HepG2 (cell line): Measurements from ENCODE around the gene WNT3. TPM values are rescaled to one million over a fixed set of nuclear protein-coding genes. Genes with fewer than 3 reads are reported as not detected.

Experiments
- BHLHE40 ChIP-seq: IDR thresholded peaks from 2 replicates; pipeline ENCODE4 v1.6.1; 2011; ENCODE audit warnings: low read length, improper control_type of control experiment
- BORCS8-MEF2B ChIP-seq: sonication (generic); formaldehyde crosslinking; IDR thresholded peaks from 2 replicates; pipeline ENCODE4 v1.8.0; 2022; ENCODE audit warnings: mild to moderate bottlenecking, missing genetic modification reagents
- CEBPB ChIP-seq: IDR thresholded peaks from 2 replicates; pipeline ENCODE4 v1.6.1; 2011; ENCODE audit warnings: low read depth, low read length, improper control_type of control experiment, borderline replicate concordance
- CENPT ChIP-seq: sonication (generic); formaldehyde crosslinking; IDR thresholded peaks from 2 replicates; pipeline ENCODE4 v1.8.0; 2022; ENCODE audit warnings: low read depth, mild to moderate bottlenecking, moderate library complexity, missing genetic modification reagents
- GTF3A ChIP-seq: sonication (generic); formaldehyde crosslinking; conservative IDR thresholded peaks from 2 replicates; pipeline ENCODE4 v1.4.0; 2020; ENCODE audit warnings: mild to moderate bottlenecking, missing genetic modification reagents
- HDAC1 ChIP-seq: sonication (generic); formaldehyde crosslinking; IDR thresholded peaks from 2 replicates; pipeline ENCODE4 v1.5.1; 2020; ENCODE audit warnings: mild to moderate bottlenecking, missing genetic modification reagents
- IKZF1 ChIP-seq: fragments of 450-650 bp; IDR thresholded peaks from 2 replicates; pipeline ENCODE4 v1.7.1; 2016
- PTBP1 ChIP-seq: fragments of 200-400 bp; formaldehyde crosslinking; IDR thresholded peaks from 2 replicates; pipeline ENCODE4 v1.6.1; 2018; ENCODE audit warnings: low read length, low read depth; ENCODE audit not compliant: poor library complexity, severe bottlenecking
- SIN3A ChIP-seq: IDR thresholded peaks from 2 replicates; pipeline ENCODE4 v1.6.1; 2011; ENCODE audit warnings: low read depth, mild to moderate bottlenecking, control low read depth, low read length, borderline replicate concordance
- ZNF224 ChIP-seq: sonication (generic); formaldehyde crosslinking; IDR thresholded peaks from 2 replicates; pipeline ENCODE4 v1.5.0; 2020; ENCODE audit warnings: mild to moderate bottlenecking, missing genetic modification reagents
- ZNF543 ChIP-seq: sonication (generic); formaldehyde crosslinking; IDR thresholded peaks from 2 replicates; pipeline ENCODE4 v1.4.0; 2020; ENCODE audit warnings: mild to moderate bottlenecking, missing genetic modification reagents
- ZNF570 ChIP-seq: sonication (generic); formaldehyde crosslinking; IDR thresholded peaks from 2 replicates; pipeline ENCODE4 v1.4.0; 2020; ENCODE audit warnings: mild to moderate bottlenecking, missing genetic modification reagents, borderline replicate concordance
- ZNF768 ChIP-seq: sonication (generic); formaldehyde crosslinking; IDR thresholded peaks from 2 replicates; pipeline ENCODE4 v1.4.0; 2020; ENCODE audit warnings: missing genetic modification reagents
- polyA plus RNA-seq, 8 experiments: library from polyadenylated mRNA; depleted of rRNA in 3 of 8; stranded (reverse) in 7 of 8; unstranded in 1 of 8; fragments of >200 nt; fragmentation: Illumina TruSeq in 4 of 8; extraction: Trizol in 4 of 8; gene quantifications; 2 replicates each; pipeline versions ENCODE4 v1.2.1 to v1.2.3, GENCODE V29; 2011 to 2016; ENCODE audit warnings: low read depth in 4 of 8, missing spikeins in 1 of 8, mixed read lengths in 1 of 8; ENCODE audit not compliant: insufficient read depth in 1 of 8
- total RNA-seq, 5 experiments: library from RNA; depleted of rRNA; stranded (reverse); fragments of >200 nt; fragmentation: Illumina TruSeq; extraction: Trizol; gene quantifications; 2 replicates each; pipeline ENCODE4 v1.2.3, GENCODE V29; 2016; ENCODE audit warnings: low read depth in 1 of 5
- TF ChIP-seq, protein P1 (sequence below), 2 experiments: sonication (generic) in 1 of 2; formaldehyde crosslinking in 1 of 2; IDR thresholded peaks; 2 replicates each; pipeline versions ENCODE4 v1.6.1 to v1.9.0; 2014 to 2022; ENCODE audit warnings: antibody characterized with exemption in 1 of 2, borderline replicate concordance in 1 of 2, inconsistent platforms in 1 of 2, low read depth in 1 of 2, missing genetic modification reagents in 1 of 2
- TF ChIP-seq, protein P2 (sequence below): sonication (generic); formaldehyde crosslinking; IDR thresholded peaks from 2 replicates; pipeline ENCODE4 v1.5.1; 2020; ENCODE audit warnings: mild to moderate bottlenecking, missing genetic modification reagents, borderline replicate concordance
- TF ChIP-seq, protein P3 (sequence below): sonication (generic); formaldehyde crosslinking; IDR thresholded peaks from 2 replicates; pipeline ENCODE4 v1.5.1; 2020; ENCODE audit warnings: missing genetic modification reagents, mild to moderate bottlenecking, borderline replicate concordance

Gene WNT3
- total and polyA plus RNA-seq, 2 of the 13 experiments (the other 11 are each of a cell fraction or from before 2014, with no cell fraction given): 8.5 to 10.3 TPM

DNA sequence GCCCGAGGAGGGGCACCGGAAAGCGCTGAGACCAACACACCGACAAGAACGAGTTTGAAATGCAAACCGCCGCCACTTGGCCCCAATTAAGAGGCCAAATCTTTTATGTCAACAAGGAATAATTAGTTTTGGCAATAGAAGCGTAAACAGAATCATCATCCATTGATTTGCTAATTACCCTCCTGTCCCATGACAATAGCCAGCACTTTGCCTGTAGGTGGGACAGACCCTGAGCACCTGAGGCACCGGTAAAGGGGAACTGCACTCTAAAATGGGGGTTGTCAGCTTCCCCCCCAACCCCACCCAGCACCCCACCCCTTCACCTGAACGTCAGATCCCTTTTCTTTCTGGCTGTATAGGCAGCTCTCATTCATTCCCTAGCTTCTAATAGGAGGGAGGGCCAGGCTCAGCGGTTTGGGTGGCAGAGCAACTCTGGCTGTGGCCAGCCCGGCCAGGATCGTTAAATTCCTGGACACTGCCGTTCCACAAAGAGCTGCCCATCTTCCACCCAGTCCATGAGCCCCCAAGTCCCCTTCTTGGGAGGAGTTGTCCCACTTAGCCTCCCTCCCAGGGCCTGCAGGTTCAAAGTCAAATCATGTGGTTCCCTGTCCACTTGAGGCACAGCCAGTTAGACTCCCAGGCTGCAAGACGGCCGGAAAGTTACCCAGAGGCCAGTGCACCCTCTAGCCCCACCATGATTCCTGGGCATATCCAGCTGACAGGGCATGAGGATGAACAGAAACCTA is 45.8 kb downstream of the WNT3 start (continued):
- TF ChIP-seq GTF3A (CRISPR knock-in tag) (no peak), HDAC1 (CRISPR knock-in tag) (peak; percentile 3; the same call in 1 of the 2 replicates), ZNF768 (CRISPR knock-in tag) (no peak), CEBPB (no peak), SIN3A (no peak), CENPT (no peak), IKZF1 (no peak), ZNF570 (CRISPR knock-in tag) (no peak), BHLHE40 (no peak), BORCS8-MEF2B (CRISPR knock-in tag) (no peak), ZNF543 (no peak), ZNF224 (CRISPR knock-in tag) (no peak), PTBP1 (no peak)
- TF ChIP-seq, protein P1, sequence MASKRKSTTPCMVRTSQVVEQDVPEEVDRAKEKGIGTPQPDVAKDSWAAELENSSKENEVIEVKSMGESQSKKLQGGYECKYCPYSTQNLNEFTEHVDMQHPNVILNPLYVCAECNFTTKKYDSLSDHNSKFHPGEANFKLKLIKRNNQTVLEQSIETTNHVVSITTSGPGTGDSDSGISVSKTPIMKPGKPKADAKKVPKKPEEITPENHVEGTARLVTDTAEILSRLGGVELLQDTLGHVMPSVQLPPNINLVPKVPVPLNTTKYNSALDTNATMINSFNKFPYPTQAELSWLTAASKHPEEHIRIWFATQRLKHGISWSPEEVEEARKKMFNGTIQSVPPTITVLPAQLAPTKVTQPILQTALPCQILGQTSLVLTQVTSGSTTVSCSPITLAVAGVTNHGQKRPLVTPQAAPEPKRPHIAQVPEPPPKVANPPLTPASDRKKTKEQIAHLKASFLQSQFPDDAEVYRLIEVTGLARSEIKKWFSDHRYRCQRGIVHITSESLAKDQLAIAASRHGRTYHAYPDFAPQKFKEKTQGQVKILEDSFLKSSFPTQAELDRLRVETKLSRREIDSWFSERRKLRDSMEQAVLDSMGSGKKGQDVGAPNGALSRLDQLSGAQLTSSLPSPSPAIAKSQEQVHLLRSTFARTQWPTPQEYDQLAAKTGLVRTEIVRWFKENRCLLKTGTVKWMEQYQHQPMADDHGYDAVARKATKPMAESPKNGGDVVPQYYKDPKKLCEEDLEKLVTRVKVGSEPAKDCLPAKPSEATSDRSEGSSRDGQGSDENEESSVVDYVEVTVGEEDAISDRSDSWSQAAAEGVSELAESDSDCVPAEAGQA (IDR thresholded peaks at IDR 0.05; ENCODE audit: low read depth): 0 out of 2 replicates have a peak, but pooled peaks have one; percentile 22
- TF ChIP-seq, protein P1 (CRISPR knock-in tag; IDR thresholded peaks at IDR 0.05; ENCODE audit: borderline replicate concordance): no peak
- TF ChIP-seq, protein P2, sequence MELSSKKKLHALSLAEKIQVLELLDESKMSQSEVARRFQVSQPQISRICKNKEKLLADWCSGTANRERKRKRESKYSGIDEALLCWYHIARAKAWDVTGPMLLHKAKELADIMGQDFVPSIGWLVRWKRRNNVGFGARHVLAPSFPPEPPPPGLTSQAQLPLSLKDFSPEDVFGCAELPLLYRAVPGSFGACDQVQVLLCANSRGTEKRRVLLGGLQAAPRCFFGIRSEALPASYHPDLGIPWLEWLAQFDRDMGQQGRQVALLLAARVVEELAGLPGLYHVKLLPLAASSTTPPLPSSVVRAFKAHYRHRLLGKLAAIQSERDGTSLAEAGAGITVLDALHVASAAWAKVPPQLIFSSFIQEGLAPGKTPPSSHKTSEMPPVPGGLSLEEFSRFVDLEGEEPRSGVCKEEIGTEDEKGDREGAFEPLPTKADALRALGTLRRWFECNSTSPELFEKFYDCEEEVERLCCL: no peak
- TF ChIP-seq, protein P3, sequence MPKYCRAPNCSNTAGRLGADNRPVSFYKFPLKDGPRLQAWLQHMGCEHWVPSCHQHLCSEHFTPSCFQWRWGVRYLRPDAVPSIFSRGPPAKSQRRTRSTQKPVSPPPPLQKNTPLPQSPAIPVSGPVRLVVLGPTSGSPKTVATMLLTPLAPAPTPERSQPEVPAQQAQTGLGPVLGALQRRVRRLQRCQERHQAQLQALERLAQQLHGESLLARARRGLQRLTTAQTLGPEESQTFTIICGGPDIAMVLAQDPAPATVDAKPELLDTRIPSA (CRISPR knock-in tag): no peak
